GM18951 (cell line): Measurements from ENCODE around the gene ATP6V0D1.

ENCODE experiments used
- POLR2A ChIP-seq: IDR thresholded peaks from 4 replicates; pipeline ENCODE4 v1.6.1; 2011; ENCODE audit warnings: mild to moderate bottlenecking; ENCODE audit not compliant: insufficient read length, insufficient read depth; ENCODE audit errors: extremely low read depth
- in situ Hi-C: fragments of 300-500 bp; cut with MboI; formaldehyde crosslinking; loops from one replicate; pipeline ENCODE4 v1.12.0; 2022; ENCODE audit warnings: low sequenced_read_pairs, mixed read lengths, inconsistent platforms; ENCODE audit not compliant: unreplicated experiment

Gene ATP6V0D1

DNA sequence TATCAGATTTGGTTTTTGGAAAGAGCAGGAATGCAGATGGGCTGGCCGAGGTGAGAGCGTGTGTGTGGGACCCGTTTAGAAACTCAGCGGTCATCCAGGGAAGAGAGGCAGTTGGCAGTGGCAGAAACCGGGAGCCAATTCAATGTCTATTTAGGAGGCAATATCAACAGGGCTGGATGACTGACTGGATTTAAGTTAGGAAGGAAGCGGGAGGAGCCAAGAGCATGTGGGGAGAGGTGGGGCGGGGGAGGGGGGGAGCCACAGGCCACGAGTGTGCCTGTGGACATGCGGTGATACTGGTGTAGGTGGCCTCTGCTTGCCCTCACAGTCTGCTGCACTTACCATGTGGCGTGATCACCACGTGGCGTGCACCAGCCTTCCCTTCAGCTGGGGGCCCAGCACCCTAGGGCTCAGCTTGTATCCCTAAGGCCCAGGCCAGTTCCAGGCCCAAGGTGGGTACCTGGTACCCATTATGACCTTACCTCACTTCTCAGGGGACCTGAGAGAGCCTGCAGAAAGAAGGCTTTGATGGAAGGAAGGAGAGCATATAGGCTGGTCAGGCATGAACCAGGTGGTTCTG is 76.9 kb downstream of the ATP6V0D1 start:
- in situ Hi-C loops, result loop anchor here (25.0 kb wide), 1 partner anchor 442 kb away; the partner anchor contains the start of gene CES3
- TF ChIP-seq POLR2A, result no peak

DNA sequence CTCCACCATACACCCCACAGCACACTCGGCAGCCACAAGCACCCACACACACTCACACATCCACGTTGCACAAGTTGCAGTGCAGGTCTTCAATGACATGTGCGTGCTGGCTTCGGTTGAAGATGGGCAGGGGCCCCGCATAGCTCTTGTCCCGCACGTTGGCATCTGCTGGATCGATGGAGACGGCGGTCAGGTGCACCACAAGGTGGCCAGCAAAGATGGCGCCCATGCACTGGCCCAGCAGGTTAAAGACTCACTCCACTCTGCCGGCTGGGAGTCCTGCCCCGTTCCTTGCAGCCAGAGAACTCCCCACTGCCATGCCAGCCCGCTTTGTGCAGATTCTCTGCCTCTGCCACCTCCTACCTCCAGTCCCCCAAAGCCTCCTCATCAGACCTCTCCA is 80.1 kb downstream of the ATP6V0D1 start:
- TF ChIP-seq POLR2A, result no peak
- in situ Hi-C loops, result loop anchor here (25.0 kb wide), 1 partner anchor 439 kb away; the partner anchor contains the start of gene CES3

DNA sequence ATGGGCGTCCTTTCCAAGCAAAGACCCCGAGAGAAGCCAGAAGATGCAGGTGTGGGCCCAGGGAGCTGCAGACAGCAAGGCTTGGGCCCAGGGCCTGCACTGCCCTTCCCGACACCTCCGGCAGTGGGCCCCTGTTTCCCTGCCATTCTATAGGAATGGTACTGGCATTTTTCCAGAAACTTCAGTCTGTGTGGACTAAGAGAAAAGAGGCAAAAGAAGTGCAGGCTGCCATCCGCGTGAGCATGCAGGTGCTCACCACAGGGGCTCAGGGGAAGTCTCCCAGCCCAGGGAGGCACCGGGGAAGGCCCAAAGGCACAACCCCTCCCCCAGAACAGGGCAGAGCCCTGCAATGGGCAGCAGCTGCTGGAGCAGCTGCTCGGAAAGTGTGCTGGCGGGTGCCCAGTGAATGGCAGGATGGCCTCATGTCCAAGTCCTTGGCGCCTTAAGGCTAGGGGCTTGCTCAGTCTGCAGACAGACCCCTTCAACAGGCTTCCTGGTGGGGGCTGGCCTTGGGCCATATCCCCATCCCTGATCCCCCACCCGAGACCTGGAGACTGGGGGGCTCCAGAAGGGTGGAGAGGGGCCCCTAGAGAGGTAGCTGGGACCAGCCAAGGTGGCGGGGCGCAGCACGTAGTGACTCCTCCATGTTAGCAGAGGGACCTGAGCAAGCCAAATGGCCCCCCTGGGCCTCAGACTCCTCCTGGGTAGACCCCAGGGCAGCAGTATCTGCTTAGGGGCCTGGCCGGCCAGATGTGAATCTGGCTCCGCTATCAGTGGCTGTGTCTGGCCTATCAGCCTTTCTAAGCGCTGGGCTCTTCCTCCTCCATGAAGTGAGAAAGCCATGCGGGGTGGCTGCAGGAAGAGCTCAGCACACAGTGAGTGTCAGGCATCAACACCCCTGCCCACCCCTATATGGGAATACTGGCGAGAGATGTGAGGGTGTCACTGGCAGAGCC is 80.9 kb downstream of the ATP6V0D1 start:
- in situ Hi-C loops, result loop anchor here (25.0 kb wide), 1 partner anchor 438 kb away; the partner anchor contains the start of gene CES3
- no peak for TF ChIP-seq POLR2A

DNA sequence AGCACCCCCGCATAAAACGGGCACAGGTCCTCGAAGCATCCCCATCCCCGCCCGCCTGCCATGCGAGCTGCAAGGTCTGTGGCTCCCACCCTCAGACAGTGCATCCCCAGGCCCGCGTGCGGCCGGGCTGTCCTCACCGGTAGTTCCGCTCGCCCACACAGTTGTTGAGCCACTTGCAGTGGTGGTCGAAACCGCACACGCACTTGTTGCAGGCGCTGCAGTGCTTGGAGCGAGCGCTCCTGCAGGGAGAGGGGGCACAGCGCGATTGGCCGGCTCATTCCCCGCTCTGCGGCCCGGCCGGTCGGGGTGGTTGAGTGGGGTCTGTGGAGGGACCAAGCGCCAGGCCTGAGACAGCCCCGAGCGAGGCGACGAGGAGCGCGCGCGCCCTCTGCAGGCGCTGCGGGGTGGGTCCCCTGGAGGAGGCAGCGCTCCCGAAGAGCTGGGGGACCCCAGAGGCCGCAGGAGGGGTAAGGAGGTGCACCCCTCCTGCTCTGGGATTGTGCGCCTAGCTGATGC is 81.7 kb downstream of the ATP6V0D1 start:
- in situ Hi-C loops, result no loop called here
- TF ChIP-seq POLR2A, result no peak

DNA sequence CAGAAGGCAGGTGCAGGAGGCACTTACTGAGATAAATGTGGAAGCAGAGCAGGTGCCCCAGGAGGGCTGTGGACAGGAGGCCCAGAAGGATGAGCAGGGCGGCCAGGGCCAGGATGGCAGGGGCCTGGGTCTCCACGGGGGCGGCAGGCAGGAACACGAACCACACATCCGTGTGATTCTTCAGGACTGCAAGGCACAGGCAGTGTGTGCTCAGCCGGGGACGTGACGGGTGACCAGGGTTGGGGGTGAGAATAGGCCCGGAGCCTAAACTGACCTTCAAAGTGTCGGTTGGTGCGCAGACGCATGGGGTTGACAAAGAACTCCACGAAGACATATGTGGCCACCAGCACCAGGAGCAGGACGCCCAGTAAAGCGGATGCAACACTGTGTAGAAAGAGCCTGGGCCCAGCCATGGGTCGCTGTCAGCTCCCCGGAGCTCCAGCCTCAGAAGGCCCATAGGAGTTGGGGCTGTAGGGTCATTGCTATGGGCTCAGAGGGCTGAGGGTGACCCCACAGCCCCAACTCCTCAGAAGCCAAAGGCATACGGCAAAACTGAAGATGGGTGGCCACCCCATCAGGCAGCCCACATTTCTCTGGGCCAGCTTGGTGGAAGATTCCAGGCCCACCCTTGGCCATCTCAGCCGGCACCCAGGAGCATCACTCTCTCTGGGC is 82.3 kb downstream of the ATP6V0D1 start:
- TF ChIP-seq POLR2A, result no peak
- in situ Hi-C loops, result no loop called here

DNA sequence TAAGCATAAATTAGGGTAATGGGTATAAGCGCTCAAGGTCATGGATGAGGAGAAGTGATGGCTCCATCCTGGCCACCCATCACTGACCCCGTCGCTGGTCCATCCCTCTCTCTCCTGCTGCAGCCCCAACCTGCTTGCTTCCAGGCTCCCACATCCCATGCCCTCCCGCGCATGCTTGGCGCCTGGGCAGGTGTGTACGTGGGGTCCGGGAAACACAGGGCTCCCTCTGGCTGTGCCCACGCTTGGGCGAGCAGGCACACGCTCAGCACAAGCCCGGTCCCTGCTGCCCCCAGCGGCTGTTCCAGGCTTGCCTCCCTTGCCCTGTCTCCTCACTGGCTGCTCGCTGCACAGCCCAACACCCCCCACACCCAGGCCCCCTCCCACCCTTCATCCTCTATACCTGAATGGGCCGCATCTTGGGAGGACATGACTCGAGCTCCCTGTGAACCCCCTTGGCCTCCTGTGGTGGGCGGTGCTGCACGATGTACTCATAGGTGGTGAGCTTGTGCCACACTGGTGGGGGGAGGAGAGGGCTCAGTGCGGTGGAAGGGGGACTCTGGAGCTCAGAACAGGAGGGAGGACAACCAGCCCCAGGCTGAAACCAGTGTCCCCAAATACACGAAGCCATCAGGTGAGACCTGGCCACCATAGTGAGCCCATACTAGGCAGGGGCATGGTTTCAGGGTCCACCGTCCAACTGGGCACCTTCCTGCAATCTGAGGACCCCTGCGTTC is 83.0 kb downstream of the ATP6V0D1 start:
- TF ChIP-seq POLR2A, result no peak
- in situ Hi-C loops, result no loop called here

DNA sequence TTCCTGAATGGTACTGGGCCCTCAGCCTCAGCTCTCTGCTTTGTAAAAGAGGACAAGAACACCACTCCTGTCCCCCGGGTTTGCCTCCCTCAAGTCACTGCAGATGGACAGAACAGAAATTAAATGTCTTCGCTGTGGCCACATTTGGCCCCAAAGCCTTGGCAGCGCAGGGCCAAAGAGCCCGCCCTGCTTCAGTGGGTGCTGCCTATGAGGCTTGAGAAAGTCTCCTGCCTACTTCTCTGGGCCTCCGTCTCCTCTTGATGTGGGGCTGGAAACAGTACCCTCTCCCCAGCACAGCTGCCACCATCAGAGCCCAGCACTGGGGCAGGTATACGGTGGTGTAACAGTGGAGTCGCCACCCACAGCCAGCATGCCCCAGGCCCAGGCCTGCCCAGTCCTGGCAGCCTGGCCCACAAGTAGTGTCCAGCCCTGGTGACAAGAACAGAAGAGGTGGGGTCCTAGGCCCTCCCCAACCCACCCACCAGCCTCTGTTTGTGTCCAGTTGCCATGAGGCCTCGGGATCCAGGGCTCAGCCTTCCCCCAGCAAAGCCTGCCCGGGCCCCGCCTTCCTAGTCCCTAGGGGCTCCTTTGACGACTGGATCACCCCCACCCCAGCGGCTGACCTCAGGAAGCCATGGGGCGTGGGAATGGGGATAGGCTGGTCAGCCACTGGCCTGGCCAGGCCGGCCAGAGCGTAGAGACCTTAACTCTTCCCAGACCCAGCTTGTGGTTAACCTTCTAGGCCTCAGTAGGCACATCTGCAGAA is 83.7 kb downstream of the ATP6V0D1 start:
- in situ Hi-C loops, result no loop called here
- TF ChIP-seq POLR2A, result no peak

DNA sequence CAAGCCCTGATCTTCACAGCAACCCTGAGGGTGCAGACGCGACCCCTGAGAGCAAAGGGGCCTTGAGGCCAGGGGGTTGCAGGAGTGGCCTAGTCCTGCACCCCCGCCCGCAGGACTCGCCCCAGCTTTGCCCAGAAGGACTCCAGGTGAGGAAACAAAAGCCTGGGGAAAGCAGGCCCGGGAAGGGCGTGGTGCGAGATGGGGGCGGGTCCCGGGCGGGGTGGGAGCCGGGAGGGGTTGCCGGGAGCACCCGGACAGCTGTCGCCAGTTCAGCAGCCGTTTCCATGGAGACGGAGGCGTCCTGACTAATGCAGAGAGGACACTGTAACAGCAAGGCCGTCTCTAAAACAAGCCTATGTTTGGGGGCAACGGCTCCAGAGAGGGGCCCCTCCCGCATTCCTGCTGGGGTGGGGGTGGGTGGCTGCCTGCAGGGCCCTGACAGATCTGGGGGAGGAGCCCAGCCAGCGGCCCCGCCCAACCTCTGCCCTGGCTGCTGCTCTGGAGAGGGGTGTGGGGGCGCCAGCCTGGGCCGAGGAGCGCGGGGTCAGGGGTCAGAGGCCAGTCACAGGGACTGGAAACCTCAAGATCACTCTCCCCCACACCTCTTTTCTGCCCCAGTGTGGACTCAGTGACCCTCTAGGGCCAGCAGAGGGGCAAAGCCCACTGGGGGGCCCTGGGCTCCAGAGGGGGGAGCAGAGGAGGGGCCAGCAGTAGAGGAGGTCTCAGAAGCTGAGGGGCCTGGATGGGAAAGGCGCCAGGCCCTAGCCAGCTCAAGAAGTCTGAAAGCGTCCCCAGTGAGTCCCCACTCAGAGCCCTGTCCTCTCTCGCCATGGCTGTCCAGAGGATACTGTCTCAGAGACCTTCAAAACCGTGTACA is 84.6 kb downstream of the ATP6V0D1 start:
- no peak for TF ChIP-seq POLR2A
- in situ Hi-C loops, result no loop called here

DNA sequence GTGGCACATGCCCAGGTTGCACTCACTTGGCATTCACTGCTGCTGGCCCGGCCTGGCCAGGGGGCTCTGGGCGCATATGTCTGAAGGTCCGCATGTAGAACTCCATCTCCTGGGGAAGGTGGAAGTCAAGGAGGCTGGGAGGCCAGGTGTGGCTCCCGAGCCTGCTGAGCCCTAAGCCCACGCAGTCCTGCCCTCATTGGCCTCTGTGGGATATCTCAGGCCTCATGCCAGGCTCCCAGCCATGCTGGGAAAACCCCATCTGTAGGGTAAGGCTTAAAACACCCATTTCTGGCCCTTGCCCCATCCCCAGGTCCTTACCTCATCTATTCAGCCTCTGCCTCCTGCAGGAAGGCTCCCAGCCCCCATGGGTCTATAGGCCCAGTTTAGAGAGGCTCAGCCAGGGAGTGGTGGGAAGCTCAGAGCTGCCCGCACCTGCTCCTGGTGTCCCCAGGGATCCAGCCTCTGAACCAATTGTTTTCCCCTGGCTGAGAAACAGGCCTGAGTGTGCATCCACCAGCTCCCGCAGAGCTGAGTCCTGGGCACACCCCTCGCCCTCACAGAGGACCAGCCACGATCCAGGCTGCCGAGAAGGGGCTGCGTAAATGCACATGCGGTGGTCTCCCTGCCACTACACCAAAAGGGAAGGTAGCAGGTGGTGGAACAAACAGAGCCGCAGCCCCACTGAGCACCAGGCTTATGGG is 85.3 kb downstream of the ATP6V0D1 start:
- TF ChIP-seq POLR2A, result no peak
- in situ Hi-C loops, result no loop called here

DNA sequence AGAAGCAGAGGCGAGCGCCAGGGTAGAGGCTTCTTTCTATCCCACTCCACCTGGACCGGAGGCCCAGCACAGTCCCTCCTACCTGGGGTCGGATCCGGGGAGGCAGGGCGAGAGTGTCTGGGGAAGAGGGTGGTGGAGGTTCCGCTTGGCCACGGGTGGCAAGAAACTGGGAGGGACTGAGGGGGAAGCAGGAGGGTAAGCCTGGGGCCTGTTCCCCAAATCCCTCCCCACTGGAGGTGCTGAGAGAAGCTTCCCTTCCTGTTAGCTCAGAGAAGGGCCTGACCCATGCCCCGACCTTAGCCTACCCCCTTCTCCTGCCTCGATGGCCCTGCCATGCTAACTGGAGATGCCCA is 85.9 kb downstream of the ATP6V0D1 start:
- no peak for TF ChIP-seq POLR2A
- in situ Hi-C loops, result no loop called here

DNA sequence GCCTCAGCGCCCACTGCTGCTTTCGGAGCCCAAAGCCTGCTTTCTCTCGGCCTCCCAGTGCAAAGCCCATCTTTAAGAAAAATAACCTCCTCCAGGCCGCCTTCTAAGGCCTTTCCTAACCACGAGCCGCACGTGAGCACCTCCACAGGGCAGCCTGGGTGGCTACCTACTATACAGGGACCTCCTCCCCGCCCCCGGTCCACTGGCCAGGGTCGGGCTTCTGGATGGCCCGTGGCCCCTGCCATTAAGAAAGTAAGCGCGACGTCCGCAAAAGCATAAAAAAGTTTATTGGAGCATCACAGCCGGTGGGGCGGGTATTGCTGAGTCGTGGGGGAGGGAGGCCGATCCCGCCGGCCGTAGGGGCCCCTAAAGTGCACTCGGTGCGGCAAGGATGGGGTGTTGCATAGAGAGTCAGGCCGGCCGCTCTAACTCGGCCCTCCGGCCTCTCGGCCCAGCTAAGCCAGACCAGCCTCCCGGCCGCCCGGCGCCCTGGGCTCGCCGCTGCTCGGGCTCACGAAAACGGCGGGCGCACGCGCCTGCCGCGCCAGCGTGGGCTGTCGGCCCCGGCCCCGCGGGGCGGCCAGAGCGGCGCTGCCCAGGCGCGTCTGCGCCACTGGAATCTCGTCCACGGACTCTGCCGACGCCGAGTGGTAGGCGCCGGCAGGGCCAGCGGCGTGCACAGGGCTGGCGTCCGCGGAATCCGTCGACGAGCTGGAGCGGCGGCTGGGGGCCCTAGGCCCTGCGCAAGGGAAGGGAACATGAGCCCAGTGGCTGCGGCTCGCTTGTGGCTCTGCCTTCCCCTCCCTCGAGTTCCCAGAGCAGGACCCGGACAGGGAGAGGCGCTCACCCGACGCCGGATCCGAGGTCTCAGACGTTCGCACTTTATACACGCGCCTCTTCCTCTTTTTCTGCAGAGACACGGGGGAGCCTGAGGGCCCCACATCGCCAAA is 86.5 kb downstream of the ATP6V0D1 start:
- in situ Hi-C loops, result no loop called here
- no peak for TF ChIP-seq POLR2A
